Measurements from ENCODE around the gene NT5DC3. TPM values are rescaled to one million over a fixed set of nuclear protein-coding genes. Genes with fewer than 3 reads are reported as not detected.
A peak's percentile ranks its signal among the peaks of the same experiment; 100 is the strongest.

The NT5DC3 gene
- 1 to 10 TPM; 6.7 to 7.4 TPM for total RNA-seq

- no peaks in the 10 kb centered on the region for H3K9me3 Mint-ChIP-seq
- peak within 1 kb of the TSS; percentile 90 for H3K27ac Mint-ChIP-seq
- peaks cover 18% of the 10 kb centered on the region for H3K4me1 Mint-ChIP-seq
- H3K27me3 Mint-ChIP-seq = no peaks in the 10 kb centered on the region
- H3K4me3 Mint-ChIP-seq = peak within 1 kb of the TSS; percentile 87
- ATAC-seq (replicated peaks) = peak; percentile 86
- H3K36me3 Mint-ChIP-seq (ENCODE audit: low read depth) = peaks cover 5% of the 10 kb centered on the region
Measured at GRCh38 chr12:103840876-103841689, at the start of gene NT5DC3. Gene NT5DC3 (minus strand): TSS chr12:103841234. CDS start chr12:103841156, 78 bp downstream.

- Mint-ChIP-seq H3K27me3 (no peaks in the 10 kb centered on the region), H3K4me3 (no peak overlapping the region), H3K36me3 (ENCODE audit: low read depth) (no peaks in the 10 kb centered on the region), H3K9me3 (no peaks in the 10 kb centered on the region), H3K4me1 (peaks cover 4% of the 10 kb centered on the region), H3K27ac (no peak overlapping the region)
- no peak for ATAC-seq (replicated peaks)
Measured at GRCh38 chr12:103887738-103888137, 46.7 kb upstream of the NT5DC3 start.

- Mint-ChIP-seq H3K4me3 (no peak overlapping the region), H3K9me3 (no peaks in the 10 kb centered on the region), H3K27ac (no peak overlapping the region), H3K36me3 (ENCODE audit: low read depth) (no peaks in the 10 kb centered on the region), H3K4me1 (peaks cover 4% of the 10 kb centered on the region), H3K27me3 (no peaks in the 10 kb centered on the region)
- ATAC-seq (replicated peaks) = no peak
Measured at GRCh38 chr12:103886195-103886797, 45.3 kb upstream of the NT5DC3 start.

GRCh38 chr12:103884316-103884715 lies 43.3 kb upstream of the NT5DC3 start:
- Mint-ChIP-seq H3K27ac (peak overlapping the region; percentile 24), H3K9me3 (no peaks in the 10 kb centered on the region), H3K27me3 (no peaks in the 10 kb centered on the region), H3K4me1 (peaks cover 16% of the 10 kb centered on the region), H3K36me3 (ENCODE audit: low read depth) (no peaks in the 10 kb centered on the region), H3K4me3 (no peak overlapping the region)
- ATAC-seq (replicated peaks) = no peak

- no peak overlapping the region for H3K27ac Mint-ChIP-seq
- no peak overlapping the region for H3K4me3 Mint-ChIP-seq
- no peaks in the 10 kb centered on the region for H3K27me3 Mint-ChIP-seq
- no peaks in the 10 kb centered on the region for H3K9me3 Mint-ChIP-seq
- ATAC-seq (replicated peaks) = no peak
- peaks cover 20% of the 10 kb centered on the region for H3K4me1 Mint-ChIP-seq
- H3K36me3 Mint-ChIP-seq (ENCODE audit: low read depth) = no peaks in the 10 kb centered on the region
Measured at GRCh38 chr12:103883908-103884307, 42.9 kb upstream of the NT5DC3 start.

- H3K4me1 Mint-ChIP-seq = peaks cover 21% of the 10 kb centered on the region
Measured at GRCh38 chr12:103882861-103883596, 42.0 kb upstream of the NT5DC3 start.

GRCh38 chr12:103881261-103881660 lies 40.2 kb upstream of the NT5DC3 start:
- H3K36me3 Mint-ChIP-seq (ENCODE audit: low read depth) = no peaks in the 10 kb centered on the region
- H3K4me1 Mint-ChIP-seq = peaks cover 21% of the 10 kb centered on the region
- H3K27ac Mint-ChIP-seq = peak overlapping the region; percentile 34
- H3K27me3 Mint-ChIP-seq = no peaks in the 10 kb centered on the region
- no peaks in the 10 kb centered on the region for H3K9me3 Mint-ChIP-seq
- no peak overlapping the region for H3K4me3 Mint-ChIP-seq
- ATAC-seq (replicated peaks) = no peak

More at GRCh38 chr12:103882861-103883596, 42.0 kb upstream of the NT5DC3 start:
- Mint-ChIP-seq H3K36me3 (ENCODE audit: low read depth) (no peaks in the 10 kb centered on the region), H3K4me3 (no peak overlapping the region), H3K9me3 (no peaks in the 10 kb centered on the region), H3K27ac (no peak overlapping the region), H3K27me3 (no peaks in the 10 kb centered on the region)
- no peak for ATAC-seq (replicated peaks)

- Mint-ChIP-seq H3K27me3 (no peaks in the 10 kb centered on the region), H3K9me3 (no peaks in the 10 kb centered on the region), H3K36me3 (ENCODE audit: low read depth) (no peaks in the 10 kb centered on the region), H3K27ac (peak overlapping the region; percentile 34), H3K4me3 (peak overlapping the region; percentile 15), H3K4me1 (peaks cover 21% of the 10 kb centered on the region)
- peak; percentile 32 for ATAC-seq (replicated peaks)
Measured at GRCh38 chr12:103880299-103881142, 39.5 kb upstream of the NT5DC3 start.

- no peak overlapping the region for H3K4me3 Mint-ChIP-seq
- H3K27ac Mint-ChIP-seq = peak overlapping the region; percentile 34
- H3K27me3 Mint-ChIP-seq = no peaks in the 10 kb centered on the region
- H3K4me1 Mint-ChIP-seq = peaks cover 21% of the 10 kb centered on the region
- ATAC-seq (replicated peaks) = no peak
- no peaks in the 10 kb centered on the region for H3K9me3 Mint-ChIP-seq
- no peaks in the 10 kb centered on the region for H3K36me3 Mint-ChIP-seq (ENCODE audit: low read depth)
Measured at GRCh38 chr12:103879878-103880277, 38.8 kb upstream of the NT5DC3 start.

- Mint-ChIP-seq H3K9me3 (no peaks in the 10 kb centered on the region), H3K27me3 (no peaks in the 10 kb centered on the region), H3K27ac (peak overlapping the region; percentile 34), H3K4me3 (no peak overlapping the region), H3K4me1 (peaks cover 17% of the 10 kb centered on the region), H3K36me3 (ENCODE audit: low read depth) (no peaks in the 10 kb centered on the region)
- ATAC-seq (replicated peaks) = peak; percentile 41
Measured at GRCh38 chr12:103879048-103879692, 38.1 kb upstream of the NT5DC3 start.

- peak overlapping the region; percentile 1 for H3K27ac Mint-ChIP-seq
- peaks cover 17% of the 10 kb centered on the region for H3K4me1 Mint-ChIP-seq
- peak; percentile 84 for ATAC-seq (replicated peaks)
- no peaks in the 10 kb centered on the region for H3K27me3 Mint-ChIP-seq
- H3K9me3 Mint-ChIP-seq = no peaks in the 10 kb centered on the region
- H3K4me3 Mint-ChIP-seq = no peak overlapping the region
- H3K36me3 Mint-ChIP-seq (ENCODE audit: low read depth) = no peaks in the 10 kb centered on the region
Measured at GRCh38 chr12:103877934-103878510, 37.0 kb upstream of the NT5DC3 start.

- Mint-ChIP-seq H3K4me3 (no peak overlapping the region), H3K27me3 (no peaks in the 10 kb centered on the region), H3K27ac (no peak overlapping the region), H3K4me1 (peaks cover 17% of the 10 kb centered on the region), H3K36me3 (ENCODE audit: low read depth) (no peaks in the 10 kb centered on the region), H3K9me3 (no peaks in the 10 kb centered on the region)
- ATAC-seq (replicated peaks) = no peak
Measured at GRCh38 chr12:103877288-103877687, 36.3 kb upstream of the NT5DC3 start.

- H3K4me1 Mint-ChIP-seq = peaks cover 13% of the 10 kb centered on the region
Measured at GRCh38 chr12:103875666-103876065, 34.6 kb upstream of the NT5DC3 start.

More at GRCh38 chr12:103875666-103876065, 34.6 kb upstream of the NT5DC3 start:
- Mint-ChIP-seq H3K27me3 (no peaks in the 10 kb centered on the region), H3K4me3 (no peak overlapping the region), H3K27ac (no peak overlapping the region), H3K9me3 (no peaks in the 10 kb centered on the region), H3K36me3 (ENCODE audit: low read depth) (no peaks in the 10 kb centered on the region)
- ATAC-seq (replicated peaks) = no peak
